ENCODE data around the gene RPL21.

The RPL21 gene

DNA sequence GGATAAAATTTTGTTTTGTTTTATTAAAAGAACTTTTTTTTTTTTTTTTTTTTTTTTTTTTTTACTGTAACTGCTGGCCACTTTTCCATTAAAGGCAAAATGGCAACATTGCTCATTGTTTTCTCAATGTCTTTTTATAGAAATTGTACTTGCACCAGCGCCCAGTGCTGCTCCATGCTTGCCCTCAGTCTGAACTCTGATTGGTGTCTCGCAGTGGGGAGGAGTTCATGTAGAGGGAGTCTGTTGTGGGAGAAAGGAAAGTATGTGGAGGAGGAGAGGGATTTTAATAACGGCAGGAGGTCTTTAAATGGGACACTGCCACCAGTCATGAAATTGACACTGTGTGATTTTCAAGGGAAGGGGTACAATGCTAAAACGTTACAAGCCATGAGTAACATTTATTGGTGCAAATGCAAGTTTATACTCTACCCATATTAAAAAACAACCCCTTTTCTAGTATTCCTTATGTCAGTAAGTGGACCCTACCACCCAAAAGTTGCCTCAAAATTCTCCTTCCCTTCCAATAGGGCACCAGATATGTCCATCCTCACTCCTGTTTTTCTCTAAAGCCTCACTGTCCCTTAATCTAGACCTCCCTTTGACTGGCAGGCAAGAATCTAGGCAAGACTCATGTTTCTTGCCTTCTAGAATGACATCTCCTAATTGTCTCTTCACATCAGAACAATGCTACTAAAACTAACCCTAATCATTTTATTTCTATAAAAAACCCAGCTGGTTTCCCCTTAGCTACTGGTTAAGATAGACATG, 22.5 kb downstream of the RPL21 start:
- TF ChIP-seq, protein P1, sequence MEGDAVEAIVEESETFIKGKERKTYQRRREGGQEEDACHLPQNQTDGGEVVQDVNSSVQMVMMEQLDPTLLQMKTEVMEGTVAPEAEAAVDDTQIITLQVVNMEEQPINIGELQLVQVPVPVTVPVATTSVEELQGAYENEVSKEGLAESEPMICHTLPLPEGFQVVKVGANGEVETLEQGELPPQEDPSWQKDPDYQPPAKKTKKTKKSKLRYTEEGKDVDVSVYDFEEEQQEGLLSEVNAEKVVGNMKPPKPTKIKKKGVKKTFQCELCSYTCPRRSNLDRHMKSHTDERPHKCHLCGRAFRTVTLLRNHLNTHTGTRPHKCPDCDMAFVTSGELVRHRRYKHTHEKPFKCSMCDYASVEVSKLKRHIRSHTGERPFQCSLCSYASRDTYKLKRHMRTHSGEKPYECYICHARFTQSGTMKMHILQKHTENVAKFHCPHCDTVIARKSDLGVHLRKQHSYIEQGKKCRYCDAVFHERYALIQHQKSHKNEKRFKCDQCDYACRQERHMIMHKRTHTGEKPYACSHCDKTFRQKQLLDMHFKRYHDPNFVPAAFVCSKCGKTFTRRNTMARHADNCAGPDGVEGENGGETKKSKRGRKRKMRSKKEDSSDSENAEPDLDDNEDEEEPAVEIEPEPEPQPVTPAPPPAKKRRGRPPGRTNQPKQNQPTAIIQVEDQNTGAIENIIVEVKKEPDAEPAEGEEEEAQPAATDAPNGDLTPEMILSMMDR (IDR thresholded peaks at IDR 0.05; ENCODE audit: extremely low read depth, insufficient read depth, missing control alignments), result no peak
- in situ Hi-C loops (cut with MboI; ENCODE audit: low pct_unique_long_range_greater_than_20kb, low sequenced_read_pairs, unreplicated experiment), result no loop called here
- no peak for DNase-seq (ENCODE audit: low spot score)

DNA sequence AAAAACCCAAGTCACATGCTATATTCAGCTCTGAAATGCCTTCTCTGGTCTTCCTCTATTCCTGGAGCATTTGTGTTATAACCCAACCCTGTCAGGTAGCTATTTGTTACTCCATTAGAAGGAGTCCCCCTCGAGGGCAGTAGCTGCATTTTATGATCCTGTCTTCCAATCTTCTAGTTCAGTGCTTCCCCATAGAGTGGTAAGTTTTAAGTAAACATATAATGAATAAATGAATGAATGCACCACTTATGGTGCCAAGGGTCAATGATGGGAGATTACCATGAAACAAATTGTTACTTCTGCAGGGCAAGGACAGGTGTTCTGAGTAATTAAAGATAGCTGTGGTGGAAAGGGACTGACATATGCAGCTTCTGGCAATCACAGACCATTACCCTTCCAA, 23.3 kb downstream of the RPL21 start:
- in situ Hi-C loops (cut with MboI; ENCODE audit: low pct_unique_long_range_greater_than_20kb, low sequenced_read_pairs, unreplicated experiment), result no loop called here
- no peak for DNase-seq (ENCODE audit: low spot score)
- TF ChIP-seq, protein P1 (IDR thresholded peaks at IDR 0.05; ENCODE audit: extremely low read depth, insufficient read depth, missing control alignments), result no peak

DNA sequence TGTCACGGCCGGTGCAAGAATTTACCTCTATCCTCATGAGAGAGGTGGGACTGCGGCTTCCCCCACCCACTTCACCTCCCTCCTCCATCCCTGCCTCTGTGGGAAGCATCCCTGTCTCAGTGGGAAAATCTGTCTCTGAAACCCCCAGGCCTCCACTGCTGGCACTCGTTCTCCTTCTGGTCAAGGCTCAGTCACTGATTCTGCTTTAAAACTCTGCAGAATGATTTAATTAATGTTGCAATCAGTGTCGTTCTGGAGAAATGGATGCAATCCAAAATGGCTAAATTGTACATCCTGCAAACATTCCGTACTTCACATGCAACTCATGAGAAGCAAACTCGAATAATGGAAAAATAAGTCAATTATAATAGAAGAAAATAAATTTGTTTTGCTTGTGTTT, 24.8 kb downstream of the RPL21 start:
- TF ChIP-seq, protein P1 (IDR thresholded peaks at IDR 0.05; ENCODE audit: extremely low read depth, insufficient read depth, missing control alignments), result no peak
- no peak for DNase-seq (ENCODE audit: low spot score)
- in situ Hi-C loops (cut with MboI; ENCODE audit: low pct_unique_long_range_greater_than_20kb, low sequenced_read_pairs, unreplicated experiment), result no loop called here

DNA sequence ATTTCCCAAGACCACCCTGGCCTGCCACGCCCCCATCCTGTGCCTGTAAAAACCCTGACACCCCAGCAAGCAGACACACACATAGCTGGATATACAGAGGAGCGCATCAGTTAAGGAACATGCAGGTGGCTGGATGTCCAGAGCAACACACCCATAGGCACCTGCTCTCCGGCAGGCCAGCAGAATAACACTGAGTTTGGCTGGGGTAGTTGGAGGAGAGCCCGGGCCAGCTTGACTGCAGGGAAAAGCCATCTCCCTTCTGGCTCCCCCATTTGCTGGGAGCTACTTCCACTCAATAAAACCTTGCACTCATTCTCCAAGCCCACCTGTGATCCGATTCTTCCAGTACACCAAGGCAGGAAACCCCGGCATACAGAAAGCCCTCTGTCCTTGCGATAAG, 28.1 kb downstream of the RPL21 start:
- in situ Hi-C loops (cut with MboI; ENCODE audit: low pct_unique_long_range_greater_than_20kb, low sequenced_read_pairs, unreplicated experiment), result no loop called here
- no peak for DNase-seq (ENCODE audit: low spot score)
- TF ChIP-seq, protein P1 (IDR thresholded peaks at IDR 0.05; ENCODE audit: extremely low read depth, insufficient read depth, missing control alignments), result no peak

DNA sequence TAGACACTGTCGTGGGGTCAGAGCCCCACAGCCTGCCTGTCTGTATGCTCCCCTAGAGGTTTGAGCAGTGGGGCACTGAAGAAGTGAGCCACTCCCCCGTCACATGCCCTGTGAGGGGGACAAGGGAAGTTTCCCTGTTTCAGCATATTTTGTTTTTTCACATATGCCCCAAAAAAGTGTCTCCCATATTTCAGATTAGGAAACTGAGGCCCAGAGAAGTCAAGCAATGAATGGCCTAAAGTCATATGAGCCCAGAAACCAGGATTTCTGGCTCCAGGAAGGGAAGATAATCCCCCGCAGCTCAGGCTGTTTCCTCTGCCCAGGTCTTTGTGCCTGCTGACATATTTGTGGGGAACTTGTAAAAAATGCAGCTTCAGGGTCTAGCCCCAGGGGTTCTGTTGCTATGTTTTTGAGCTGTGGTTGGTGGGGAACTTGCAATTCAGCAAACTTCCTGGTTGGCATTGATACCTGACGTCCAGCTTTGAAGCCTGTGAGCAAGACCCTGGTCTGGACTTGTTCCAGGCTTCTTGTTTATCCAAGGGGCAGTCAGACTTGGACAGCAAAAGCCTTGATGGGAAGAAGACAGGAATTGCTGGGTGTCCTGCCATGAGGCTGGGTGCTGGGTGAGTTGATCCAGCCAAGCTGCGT, 28.8 kb downstream of the RPL21 start:
- no peak for DNase-seq (ENCODE audit: low spot score)
- TF ChIP-seq, protein P1 (IDR thresholded peaks at IDR 0.05; ENCODE audit: extremely low read depth, insufficient read depth, missing control alignments), result no peak
- in situ Hi-C loops (cut with MboI; ENCODE audit: low pct_unique_long_range_greater_than_20kb, low sequenced_read_pairs, unreplicated experiment), result loop anchor here (10.0 kb wide), 1 partner anchor 305 kb away; no protein-coding TSS in a partner anchor

DNA sequence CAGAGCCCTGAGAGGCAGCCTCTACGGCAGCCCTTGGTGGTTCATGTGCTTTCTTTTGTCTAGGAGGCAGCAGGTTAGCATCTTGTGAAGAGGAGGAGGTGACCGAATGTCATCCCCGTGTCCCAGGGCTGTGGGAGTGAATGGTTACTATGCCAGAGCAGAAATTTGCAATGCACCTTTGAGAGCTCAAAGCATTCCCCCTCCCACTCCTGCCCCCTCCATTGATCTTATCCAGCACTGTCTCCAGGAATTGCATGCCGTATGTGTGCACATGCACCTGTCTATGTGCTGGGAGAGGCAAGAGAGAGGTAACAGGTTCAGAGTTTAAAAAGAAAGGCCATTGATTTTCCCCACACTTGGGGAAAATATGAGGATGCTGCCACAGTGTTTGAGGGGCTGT, 29.5 kb downstream of the RPL21 start:
- no peak for DNase-seq (ENCODE audit: low spot score)

More for the DNA sequence above, 29.5 kb downstream of the RPL21 start:
- in situ Hi-C loops (cut with MboI; ENCODE audit: low pct_unique_long_range_greater_than_20kb, low sequenced_read_pairs, unreplicated experiment), result loop anchor here (10.0 kb wide), 1 partner anchor 306 kb away; no protein-coding TSS in a partner anchor
- TF ChIP-seq, protein P1 (IDR thresholded peaks at IDR 0.05; ENCODE audit: extremely low read depth, insufficient read depth, missing control alignments), result no peak
